Nephron progenitor cell (in vitro differentiated cells): ENCODE measurements around the gene CCDC141.
"Not testable (repeated sequence)": the region's sequence is repeated elsewhere in the genome, so short reads cannot be mapped to it uniquely, and the experiment has no call there.

Source experiments
- DNase-seq: peaks from one replicate; pipeline ENCODE4 v3.0.0; 2021
- H3K27ac Mint-ChIP-seq: 2 replicates; pipeline ENCODE4 v1.8.0; 2021; ENCODE audit warnings: mild to moderate bottlenecking, moderate library complexity, mixed read lengths
- H3K27me3 Mint-ChIP-seq: 2 replicates; pipeline ENCODE4 v1.8.0; 2021; ENCODE audit warnings: mild to moderate bottlenecking, low read depth, mixed read lengths; ENCODE audit not compliant: poor library complexity
- H3K36me3 Mint-ChIP-seq: 2 replicates; pipeline ENCODE4 v1.8.0; 2021; ENCODE audit warnings: low read depth, mixed read lengths
- H3K4me1 Mint-ChIP-seq: 2 replicates; pipeline ENCODE4 v1.8.0; 2021; ENCODE audit warnings: mixed read lengths
- H3K4me3 Mint-ChIP-seq: 2 replicates; pipeline ENCODE4 v1.8.0; 2021; ENCODE audit warnings: mild to moderate bottlenecking, moderate library complexity, mixed read lengths
- H3K9me3 Mint-ChIP-seq: 2 replicates; pipeline ENCODE4 v1.8.0; 2021; ENCODE audit warnings: mild to moderate bottlenecking, moderate library complexity, mixed read lengths
- TF ChIP-seq, protein P1 (sequence below): fragments of 200-600 bp; sonication (generic); IDR thresholded peaks from 2 replicates; pipeline ENCODE4 v1.5.0; 2021; ENCODE audit warnings: antibody characterized with exemption

Gene CCDC141, protein sequence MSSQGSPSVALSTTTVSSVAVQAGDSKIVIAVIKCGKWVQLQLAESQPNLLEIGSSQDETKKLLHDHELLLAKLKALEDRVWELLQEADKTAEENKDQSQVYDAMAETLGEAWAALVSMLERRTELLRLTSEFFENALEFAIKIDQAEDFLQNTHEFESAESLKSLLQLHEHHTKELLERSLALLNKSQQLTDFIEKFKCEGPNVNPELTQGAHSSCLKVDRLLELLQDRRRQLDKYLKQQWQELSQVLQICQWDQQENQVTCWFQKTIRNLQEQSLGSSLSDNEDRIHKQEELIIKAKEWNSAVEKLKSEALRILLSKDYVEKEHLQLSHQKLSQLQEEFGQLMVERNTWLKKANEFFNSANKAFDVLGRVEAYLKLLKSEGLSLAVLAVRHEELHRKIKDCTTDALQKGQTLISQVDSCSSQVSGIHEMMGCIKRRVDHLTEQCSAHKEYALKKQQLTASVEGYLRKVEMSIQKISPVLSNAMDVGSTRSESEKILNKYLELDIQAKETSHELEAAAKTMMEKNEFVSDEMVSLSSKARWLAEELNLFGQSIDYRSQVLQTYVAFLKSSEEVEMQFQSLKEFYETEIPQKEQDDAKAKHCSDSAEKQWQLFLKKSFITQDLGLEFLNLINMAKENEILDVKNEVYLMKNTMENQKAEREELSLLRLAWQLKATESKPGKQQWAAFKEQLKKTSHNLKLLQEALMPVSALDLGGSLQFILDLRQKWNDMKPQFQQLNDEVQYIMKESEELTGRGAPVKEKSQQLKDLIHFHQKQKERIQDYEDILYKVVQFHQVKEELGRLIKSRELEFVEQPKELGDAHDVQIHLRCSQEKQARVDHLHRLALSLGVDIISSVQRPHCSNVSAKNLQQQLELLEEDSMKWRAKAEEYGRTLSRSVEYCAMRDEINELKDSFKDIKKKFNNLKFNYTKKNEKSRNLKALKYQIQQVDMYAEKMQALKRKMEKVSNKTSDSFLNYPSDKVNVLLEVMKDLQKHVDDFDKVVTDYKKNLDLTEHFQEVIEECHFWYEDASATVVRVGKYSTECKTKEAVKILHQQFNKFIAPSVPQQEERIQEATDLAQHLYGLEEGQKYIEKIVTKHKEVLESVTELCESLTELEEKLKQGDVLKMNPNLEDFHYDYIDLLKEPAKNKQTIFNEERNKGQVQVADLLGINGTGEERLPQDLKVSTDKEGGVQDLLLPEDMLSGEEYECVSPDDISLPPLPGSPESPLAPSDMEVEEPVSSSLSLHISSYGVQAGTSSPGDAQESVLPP (N-terminal part only)

DNA sequence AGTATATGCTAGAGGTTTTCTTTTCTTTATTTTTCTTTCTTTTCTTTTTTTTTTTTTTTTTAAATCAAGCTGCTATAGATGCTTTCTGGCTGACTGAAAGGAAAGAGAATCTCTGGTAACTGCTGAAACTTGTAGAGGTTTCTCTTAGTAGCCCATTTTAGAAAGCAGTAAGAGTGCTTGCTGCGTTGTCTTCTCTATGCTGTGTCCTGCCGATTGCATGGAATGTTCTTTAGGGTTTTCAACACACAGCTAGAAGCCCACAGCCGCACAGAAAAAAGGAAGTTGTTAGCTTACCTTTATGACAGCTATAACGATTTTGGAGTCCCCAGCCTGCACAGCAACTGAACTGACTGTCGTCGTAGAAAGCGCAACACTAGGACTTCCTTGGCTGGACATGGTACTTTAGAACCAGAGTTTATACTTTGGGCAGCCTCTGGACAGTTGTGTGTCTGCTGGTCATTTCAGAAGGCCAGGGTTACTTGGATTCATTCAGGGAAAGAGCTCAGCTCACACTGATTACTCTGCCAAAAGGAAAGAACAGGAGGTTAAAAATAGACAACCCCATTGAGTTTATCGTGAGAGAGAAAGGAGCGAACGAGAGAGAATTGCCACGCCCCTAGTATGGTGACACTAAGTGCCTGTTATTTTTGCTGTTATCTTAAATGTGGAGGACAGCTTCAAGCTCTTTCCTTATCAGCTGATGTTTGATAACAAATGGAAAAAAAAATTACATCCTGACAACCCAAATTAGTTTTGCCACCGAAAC is at the start of gene CCDC141:
Gene CCDC141 (minus strand): TSS at position 592 of the 766 bp plus-strand sequence. CDS start 196 bp downstream, at position 396.
- peak within 1 kb of the TSS; percentile 87 for H3K27ac Mint-ChIP-seq
- DNase-seq = no peak

DNA sequence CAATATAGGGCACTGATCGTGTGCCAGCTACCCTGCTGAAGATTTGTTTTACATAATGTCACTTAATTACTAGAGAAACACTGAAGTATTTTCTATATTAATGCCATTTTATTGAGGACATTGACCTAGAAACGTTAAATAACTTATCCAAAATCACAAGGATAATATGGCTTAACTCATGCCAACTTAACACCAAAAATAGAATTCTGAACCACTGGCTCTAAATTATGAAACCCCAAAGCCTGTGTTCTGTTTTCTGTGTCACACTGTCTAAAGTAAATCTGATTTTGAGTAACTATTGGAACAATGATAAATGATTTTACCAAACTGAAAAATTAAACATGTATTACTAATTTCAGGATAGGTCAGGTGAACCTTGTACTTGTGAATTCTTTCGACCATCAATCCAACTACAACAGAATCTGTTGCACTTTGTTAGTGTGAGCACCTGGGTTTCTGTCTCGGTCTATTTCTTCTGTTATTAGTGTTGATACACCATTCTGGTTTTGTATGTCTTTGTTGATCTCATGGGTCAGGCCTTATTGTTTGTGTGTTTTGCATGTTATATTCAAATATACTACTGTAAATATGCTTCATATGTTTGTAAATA is 48.2 kb upstream of the CCDC141 start:
- Mint-ChIP-seq H3K9me3 (peaks cover 13% of the 10 kb centered on the region), H3K36me3 (peaks cover 9% of the 10 kb centered on the region), H3K27ac (no peak overlapping the region), H3K4me1 (no peaks in the 10 kb centered on the region), H3K27me3 (no peaks in the 10 kb centered on the region), H3K4me3 (no peak overlapping the region)
- no peak for DNase-seq
- TF ChIP-seq, protein P1, sequence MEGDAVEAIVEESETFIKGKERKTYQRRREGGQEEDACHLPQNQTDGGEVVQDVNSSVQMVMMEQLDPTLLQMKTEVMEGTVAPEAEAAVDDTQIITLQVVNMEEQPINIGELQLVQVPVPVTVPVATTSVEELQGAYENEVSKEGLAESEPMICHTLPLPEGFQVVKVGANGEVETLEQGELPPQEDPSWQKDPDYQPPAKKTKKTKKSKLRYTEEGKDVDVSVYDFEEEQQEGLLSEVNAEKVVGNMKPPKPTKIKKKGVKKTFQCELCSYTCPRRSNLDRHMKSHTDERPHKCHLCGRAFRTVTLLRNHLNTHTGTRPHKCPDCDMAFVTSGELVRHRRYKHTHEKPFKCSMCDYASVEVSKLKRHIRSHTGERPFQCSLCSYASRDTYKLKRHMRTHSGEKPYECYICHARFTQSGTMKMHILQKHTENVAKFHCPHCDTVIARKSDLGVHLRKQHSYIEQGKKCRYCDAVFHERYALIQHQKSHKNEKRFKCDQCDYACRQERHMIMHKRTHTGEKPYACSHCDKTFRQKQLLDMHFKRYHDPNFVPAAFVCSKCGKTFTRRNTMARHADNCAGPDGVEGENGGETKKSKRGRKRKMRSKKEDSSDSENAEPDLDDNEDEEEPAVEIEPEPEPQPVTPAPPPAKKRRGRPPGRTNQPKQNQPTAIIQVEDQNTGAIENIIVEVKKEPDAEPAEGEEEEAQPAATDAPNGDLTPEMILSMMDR = no peak

More for the DNA sequence above, at the start of gene CCDC141:
- TF ChIP-seq, protein P1 = no peak
- H3K27me3 Mint-ChIP-seq = no peaks in the 10 kb centered on the region
- peak within 1 kb of the TSS; percentile 63 for H3K4me3 Mint-ChIP-seq
- no peaks in the 10 kb centered on the region for H3K4me1 Mint-ChIP-seq
- H3K9me3 Mint-ChIP-seq = peaks cover 8% of the 10 kb centered on the region
- H3K36me3 Mint-ChIP-seq = no peaks in the 10 kb centered on the region

DNA sequence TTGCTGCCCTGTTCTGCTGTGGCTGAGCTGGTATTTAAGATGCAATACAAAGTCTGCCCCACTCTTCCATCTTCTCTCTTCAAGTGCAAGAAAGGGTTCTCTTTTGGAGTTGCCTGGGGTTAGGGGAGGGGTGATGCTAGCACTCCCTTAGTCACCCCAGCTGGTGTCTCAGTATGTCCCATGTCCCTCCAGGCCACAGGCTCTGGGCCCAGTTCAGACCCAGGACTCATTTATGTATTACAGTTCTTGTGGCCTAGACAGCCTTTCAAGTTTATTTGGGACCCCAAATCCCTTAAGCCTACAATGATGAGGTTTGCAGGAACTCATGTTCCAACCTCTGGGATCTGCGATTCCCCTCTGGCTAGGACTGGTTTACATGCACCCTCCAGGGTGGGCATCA is 47.2 kb upstream of the CCDC141 start:
- Mint-ChIP-seq H3K9me3 (peaks cover 24% of the 10 kb centered on the region), H3K27ac (no peak overlapping the region), H3K27me3 (no peaks in the 10 kb centered on the region), H3K36me3 (peaks cover 5% of the 10 kb centered on the region), H3K4me1 (no peaks in the 10 kb centered on the region), H3K4me3 (no peak overlapping the region)
- TF ChIP-seq, protein P1 = no peak
- DNase-seq = no peak

DNA sequence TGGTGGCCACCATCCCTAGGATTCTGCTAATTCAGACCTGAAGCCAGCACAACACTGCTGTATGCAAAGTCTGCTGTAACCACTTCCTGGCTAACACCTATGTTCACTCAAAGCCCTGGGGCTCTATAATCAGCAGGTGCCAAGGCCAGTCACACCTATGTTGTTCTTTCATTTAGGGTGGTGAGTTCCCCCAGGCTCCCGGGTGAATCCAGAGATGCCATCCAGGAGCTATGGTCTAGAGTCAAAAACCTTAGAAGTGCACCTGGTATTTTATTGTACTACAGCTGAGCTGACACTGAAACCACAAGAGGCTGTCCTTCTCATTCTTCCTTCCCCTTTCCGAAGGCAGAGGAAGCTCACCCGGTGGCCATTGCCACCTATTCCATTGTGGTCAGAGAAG is 46.2 kb upstream of the CCDC141 start:
- no peak for DNase-seq
- Mint-ChIP-seq H3K9me3 (peaks cover 30% of the 10 kb centered on the region), H3K27me3 (no peaks in the 10 kb centered on the region), H3K27ac (no peak overlapping the region), H3K4me3 (no peak overlapping the region), H3K36me3 (peaks cover 9% of the 10 kb centered on the region), H3K4me1 (no peaks in the 10 kb centered on the region)
- TF ChIP-seq, protein P1 = no peak

DNA sequence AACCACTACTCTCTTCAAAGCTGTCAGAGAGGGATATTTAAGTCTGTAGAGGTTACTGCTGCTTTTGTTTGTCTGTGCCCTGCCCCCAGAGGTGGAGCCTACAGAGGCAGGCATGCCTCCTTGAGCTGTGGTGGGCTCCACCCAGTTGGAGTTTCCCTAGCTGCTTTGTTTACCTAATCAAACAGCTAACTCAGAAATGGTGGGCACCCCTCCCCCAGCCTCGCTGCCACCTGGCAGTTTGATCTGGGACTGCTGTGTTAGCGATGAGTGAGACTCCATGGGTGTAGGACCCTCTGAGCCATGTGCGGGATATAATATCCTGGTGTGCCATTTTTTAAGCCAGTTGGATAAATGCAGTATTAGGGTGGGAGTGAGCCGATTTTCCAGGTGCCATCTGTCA is 43.0 kb upstream of the CCDC141 start:
- H3K36me3 Mint-ChIP-seq, DNase-seq, H3K4me3 Mint-ChIP-seq, H3K27ac Mint-ChIP-seq, H3K27me3 Mint-ChIP-seq, H3K4me1 Mint-ChIP-seq: not testable (repeated sequence)
- peaks cover 46% of the 10 kb centered on the region for H3K9me3 Mint-ChIP-seq
